Hepatocyte (in vitro differentiated cells): ENCODE results near the gene AUTS2. TPM values are rescaled to one million over a fixed set of nuclear protein-coding genes. Genes with fewer than 3 reads are reported as not detected.
A peak's percentile ranks its signal among the peaks of the same experiment; 100 is the strongest.

Experiments used
- DNase-seq: peaks from one replicate; pipeline ENCODE4 v3.0.0-alpha.2; 2016; ENCODE audit warnings: low spot score
- H2AFZ ChIP-seq: fragments of 200-600 bp; sonication (generic); 2 replicates; pipeline ENCODE4 v1.6.0; 2016; ENCODE audit warnings: antibody characterized with exemption, mild to moderate bottlenecking
- H3K27ac ChIP-seq: fragments of 200-600 bp; sonication (generic); 2 replicates; pipeline ENCODE4 v1.5.1; 2016; ENCODE audit warnings: mild to moderate bottlenecking
- H3K27me3 ChIP-seq: fragments of 200-600 bp; sonication (generic); 2 replicates; pipeline ENCODE4 v1.6.1; 2016
- H3K36me3 ChIP-seq: fragments of 200-600 bp; sonication (generic); replicated peaks from 2 replicates; pipeline ENCODE4 v1.5.1; 2016; ENCODE audit warnings: low read depth; ENCODE audit not compliant: insufficient read depth
- H3K4me1 ChIP-seq: fragments of 200-600 bp; sonication (generic); 2 replicates; pipeline ENCODE4 v1.5.1; 2016; ENCODE audit warnings: mild to moderate bottlenecking, moderate library complexity; ENCODE audit not compliant: insufficient read depth
- H3K4me2 ChIP-seq: fragments of 200-600 bp; sonication (generic); 2 replicates; pipeline ENCODE4 v1.6.0; 2016
- H3K4me3 ChIP-seq: fragments of 200-600 bp; sonication (generic); 2 replicates; pipeline ENCODE4 v1.5.1; 2016; ENCODE audit warnings: mild to moderate bottlenecking
- H3K79me2 ChIP-seq: fragments of 200-600 bp; sonication (generic); 2 replicates; pipeline ENCODE4 v1.6.0; 2017; ENCODE audit warnings: mild to moderate bottlenecking
- H3K9me2 ChIP-seq: fragments of 200-600 bp; sonication (generic); replicated peaks from 2 replicates; pipeline ENCODE4 v1.6.0; 2017; ENCODE audit warnings: mild to moderate bottlenecking; ENCODE audit not compliant: insufficient read depth
- H3K9me3 ChIP-seq: fragments of 200-600 bp; sonication (generic); 2 replicates; pipeline ENCODE4 v1.5.1; 2016; ENCODE audit warnings: low read depth, mild to moderate bottlenecking
- H4K20me1 ChIP-seq: fragments of 200-600 bp; sonication (generic); 2 replicates; pipeline ENCODE4 v1.6.0; 2016; ENCODE audit warnings: mild to moderate bottlenecking; ENCODE audit not compliant: insufficient read depth, poor library complexity, severe bottlenecking
- EZH2 ChIP-seq: fragments of 200-600 bp; sonication (generic); IDR thresholded peaks from 2 replicates; pipeline ENCODE4 v1.6.1; 2016; ENCODE audit warnings: antibody characterized with exemption, mild to moderate bottlenecking, borderline replicate concordance
- EZH2phosphoT487 ChIP-seq: fragments of 200-600 bp; sonication (generic); IDR thresholded peaks from one replicate; pipeline ENCODE4 v1.6.1; 2018; ENCODE audit warnings: antibody characterized with exemption, mild to moderate bottlenecking, low read depth, moderate library complexity; ENCODE audit not compliant: unreplicated experiment, severe bottlenecking
- WGBS: methylation state at CpG from one replicate; pipeline ENCODE4 v1.1.6; 2016; ENCODE audit warnings: low lambda C conversion rate; ENCODE audit errors: missing lambda C conversion rate; 5-methylcytosine and 5-hydroxymethylcytosine counted together
- polyA plus RNA-seq: library from polyadenylated mRNA; unstranded; fragments of >200 nt; fragmentation: Nextera tagmentation; extraction: Ambion mirVana; gene quantifications from 2 replicates; pipeline ENCODE4 v1.2.1, GENCODE V29; 2016
- total RNA-seq: library from RNA; depleted of rRNA; stranded (reverse); fragments of >200 nt; gene quantifications from 2 replicates; pipeline ENCODE4 v1.2.3, GENCODE V29; 2014
- TF ChIP-seq, protein P1 (sequence below): fragments of 200-600 bp; sonication (generic); IDR thresholded peaks from 2 replicates; pipeline ENCODE4 v1.5.1; 2016; ENCODE audit warnings: antibody characterized with exemption, mild to moderate bottlenecking; ENCODE audit not compliant: poor library complexity

AUTS2 gene
- total and polyA plus RNA-seq, 2 experiments from 2014 or later: 34.4 to 40.9 TPM

- DNase-seq: no peak
- H2AFZ ChIP-seq: no peak overlapping the region
- H3K9me3 ChIP-seq: no peaks in the 10 kb centered on the region
- H3K36me3 ChIP-seq: no peaks in the 10 kb centered on the region
- H3K4me2 ChIP-seq: no peak overlapping the region
- no peaks in the 10 kb centered on the region for H3K79me2 ChIP-seq
- 67% methylated on average over 1 of the region's 1 CpG for WGBS
- H3K4me1 ChIP-seq: peaks cover 13% of the 10 kb centered on the region
- TF ChIP-seq EZH2phosphoT487 (no peak), EZH2 (no peak)
- TF ChIP-seq, protein P1, sequence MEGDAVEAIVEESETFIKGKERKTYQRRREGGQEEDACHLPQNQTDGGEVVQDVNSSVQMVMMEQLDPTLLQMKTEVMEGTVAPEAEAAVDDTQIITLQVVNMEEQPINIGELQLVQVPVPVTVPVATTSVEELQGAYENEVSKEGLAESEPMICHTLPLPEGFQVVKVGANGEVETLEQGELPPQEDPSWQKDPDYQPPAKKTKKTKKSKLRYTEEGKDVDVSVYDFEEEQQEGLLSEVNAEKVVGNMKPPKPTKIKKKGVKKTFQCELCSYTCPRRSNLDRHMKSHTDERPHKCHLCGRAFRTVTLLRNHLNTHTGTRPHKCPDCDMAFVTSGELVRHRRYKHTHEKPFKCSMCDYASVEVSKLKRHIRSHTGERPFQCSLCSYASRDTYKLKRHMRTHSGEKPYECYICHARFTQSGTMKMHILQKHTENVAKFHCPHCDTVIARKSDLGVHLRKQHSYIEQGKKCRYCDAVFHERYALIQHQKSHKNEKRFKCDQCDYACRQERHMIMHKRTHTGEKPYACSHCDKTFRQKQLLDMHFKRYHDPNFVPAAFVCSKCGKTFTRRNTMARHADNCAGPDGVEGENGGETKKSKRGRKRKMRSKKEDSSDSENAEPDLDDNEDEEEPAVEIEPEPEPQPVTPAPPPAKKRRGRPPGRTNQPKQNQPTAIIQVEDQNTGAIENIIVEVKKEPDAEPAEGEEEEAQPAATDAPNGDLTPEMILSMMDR: no peak
- no peak overlapping the region for H3K4me3 ChIP-seq
- no peaks in the 10 kb centered on the region for H3K9me2 ChIP-seq
- no peaks in the 10 kb centered on the region for H4K20me1 ChIP-seq
- H3K27me3 ChIP-seq: no peaks in the 10 kb centered on the region
- H3K27ac ChIP-seq: no peak overlapping the region
These were observed 417.1 kb downstream of the AUTS2 start for GRCh38 chr7:70015353-70015752.

DNA sequence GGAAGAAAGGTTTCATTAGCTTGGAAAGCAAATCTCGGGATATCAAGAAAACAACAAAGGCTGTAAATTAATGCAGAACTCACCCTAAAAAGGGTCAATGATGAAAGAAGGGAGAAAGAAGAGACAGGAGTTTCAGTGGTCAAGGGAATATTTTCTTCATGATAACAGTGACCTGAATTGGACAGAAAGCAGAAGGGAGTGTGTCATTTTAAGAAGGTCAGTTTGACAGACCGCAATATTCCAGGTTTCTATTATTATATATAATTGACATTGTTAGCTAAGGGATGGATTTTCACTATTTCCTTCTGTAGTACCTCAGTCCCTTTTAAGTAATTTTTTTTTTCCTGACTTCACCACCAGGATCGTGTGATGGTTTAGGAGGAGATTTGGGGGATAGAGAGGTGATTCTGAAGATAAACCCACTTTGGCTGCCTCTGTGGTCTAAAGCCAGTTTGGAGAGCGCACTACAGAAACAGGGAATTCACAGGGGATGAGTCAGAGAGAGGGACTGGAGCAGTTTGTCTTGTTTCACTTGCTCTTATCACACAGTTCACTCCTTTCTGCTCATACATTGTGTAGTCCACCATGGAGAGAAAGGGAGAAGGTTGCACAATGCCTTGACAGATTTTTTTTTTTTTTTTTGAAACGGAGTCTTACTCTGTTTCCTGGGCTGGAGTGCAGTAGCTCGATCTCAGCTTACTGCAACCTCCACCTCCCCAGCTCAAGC is 417.9 kb downstream of the AUTS2 start:
- H3K9me3 ChIP-seq: no peaks in the 10 kb centered on the region
- H3K4me3 ChIP-seq: no peak overlapping the region
- H3K4me1 ChIP-seq: peaks cover 13% of the 10 kb centered on the region
- no peak for TF ChIP-seq EZH2phosphoT487
- TF ChIP-seq, protein P1: no peak
- TF ChIP-seq EZH2: no peak
- H3K27ac ChIP-seq: no peak overlapping the region
- no peaks in the 10 kb centered on the region for H3K27me3 ChIP-seq
- WGBS: 44% methylated on average over 6 of the region's 6 CpGs
- no peak overlapping the region for H2AFZ ChIP-seq
- H4K20me1 ChIP-seq: no peaks in the 10 kb centered on the region
- peak; percentile 68 for DNase-seq
- H3K79me2 ChIP-seq: no peaks in the 10 kb centered on the region
- no peaks in the 10 kb centered on the region for H3K36me3 ChIP-seq
- peak overlapping the region; percentile 7 for H3K4me2 ChIP-seq
- no peaks in the 10 kb centered on the region for H3K9me2 ChIP-seq

GRCh38 chr7:70017357-70017756 is 419.1 kb downstream of the AUTS2 start:
- no peak overlapping the region for H3K4me3 ChIP-seq
- no peak for TF ChIP-seq EZH2
- TF ChIP-seq, protein P1: no peak
- TF ChIP-seq EZH2phosphoT487: no peak
- H3K9me3 ChIP-seq: no peaks in the 10 kb centered on the region
- H3K79me2 ChIP-seq: no peaks in the 10 kb centered on the region
- H3K4me1 ChIP-seq: peaks cover 13% of the 10 kb centered on the region
- DNase-seq: no peak
- 69% methylated on average over 3 of the region's 3 CpGs for WGBS
- no peak overlapping the region for H3K4me2 ChIP-seq
- no peaks in the 10 kb centered on the region for H3K27me3 ChIP-seq
- H3K36me3 ChIP-seq: no peaks in the 10 kb centered on the region
- no peaks in the 10 kb centered on the region for H4K20me1 ChIP-seq
- H3K27ac ChIP-seq: no peak overlapping the region
- no peak overlapping the region for H2AFZ ChIP-seq
- no peaks in the 10 kb centered on the region for H3K9me2 ChIP-seq
